Lower leg skin (tissue), 3 donors: ENCODE results near the gene SUCLG1.

Experiments used
- CTCF ChIP-seq, 3 donors: fragments of 450-650 bp; IDR thresholded peaks; one replicate each; pipeline ENCODE4 v1.5.1; 2016; ENCODE audit warnings: antibody characterized with exemption in 3 of 3, mild to moderate bottlenecking in 3 of 3, moderate library complexity in 2 of 3
- POLR2A ChIP-seq, 2 donors: fragments of 450-650 bp; IDR thresholded peaks; one replicate each; pipeline ENCODE4 v1.6.1; 2016 to 2017; ENCODE audit warnings: antibody characterized with exemption in 2 of 2, mild to moderate bottlenecking in 1 of 2, moderate library complexity in 1 of 2

- TF ChIP-seq CTCF (IDR thresholded peaks at IDR 0.05) (no peak), POLR2A (IDR thresholded peaks at IDR 0.05) (no peak)
Measured at GRCh38 chr2:84435345-84436025, 23.6 kb downstream of the SUCLG1 start.
